Measurements from ENCODE around the gene KRTCAP2.
"Not testable (repeated sequence)": the region's sequence is repeated elsewhere in the genome, so short reads cannot be mapped to it uniquely, and the experiment has no call there.

- TF ChIP-seq, protein P1, sequence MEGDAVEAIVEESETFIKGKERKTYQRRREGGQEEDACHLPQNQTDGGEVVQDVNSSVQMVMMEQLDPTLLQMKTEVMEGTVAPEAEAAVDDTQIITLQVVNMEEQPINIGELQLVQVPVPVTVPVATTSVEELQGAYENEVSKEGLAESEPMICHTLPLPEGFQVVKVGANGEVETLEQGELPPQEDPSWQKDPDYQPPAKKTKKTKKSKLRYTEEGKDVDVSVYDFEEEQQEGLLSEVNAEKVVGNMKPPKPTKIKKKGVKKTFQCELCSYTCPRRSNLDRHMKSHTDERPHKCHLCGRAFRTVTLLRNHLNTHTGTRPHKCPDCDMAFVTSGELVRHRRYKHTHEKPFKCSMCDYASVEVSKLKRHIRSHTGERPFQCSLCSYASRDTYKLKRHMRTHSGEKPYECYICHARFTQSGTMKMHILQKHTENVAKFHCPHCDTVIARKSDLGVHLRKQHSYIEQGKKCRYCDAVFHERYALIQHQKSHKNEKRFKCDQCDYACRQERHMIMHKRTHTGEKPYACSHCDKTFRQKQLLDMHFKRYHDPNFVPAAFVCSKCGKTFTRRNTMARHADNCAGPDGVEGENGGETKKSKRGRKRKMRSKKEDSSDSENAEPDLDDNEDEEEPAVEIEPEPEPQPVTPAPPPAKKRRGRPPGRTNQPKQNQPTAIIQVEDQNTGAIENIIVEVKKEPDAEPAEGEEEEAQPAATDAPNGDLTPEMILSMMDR (IDR thresholded peaks at IDR 0.05) = not testable (repeated sequence)
- TF ChIP-seq POLR2A, POLR2AphosphoS5 (IDR thresholded peaks at IDR 0.05): not testable (repeated sequence)
These were observed 17.0 kb downstream of the KRTCAP2 start for GRCh38 chr1:155155996-155156643.

Data from prostate gland (tissue), 2 donors.